ENCODE data around the gene NRG2. TPM values are rescaled to one million over a fixed set of nuclear protein-coding genes. Genes with fewer than 3 reads are reported as not detected.

NRG2 gene
- total and polyA plus RNA-seq, 2 of the 4 experiments (the other 2 are of a cell fraction) = 0.18 TPM; not detected in 1

DNA sequence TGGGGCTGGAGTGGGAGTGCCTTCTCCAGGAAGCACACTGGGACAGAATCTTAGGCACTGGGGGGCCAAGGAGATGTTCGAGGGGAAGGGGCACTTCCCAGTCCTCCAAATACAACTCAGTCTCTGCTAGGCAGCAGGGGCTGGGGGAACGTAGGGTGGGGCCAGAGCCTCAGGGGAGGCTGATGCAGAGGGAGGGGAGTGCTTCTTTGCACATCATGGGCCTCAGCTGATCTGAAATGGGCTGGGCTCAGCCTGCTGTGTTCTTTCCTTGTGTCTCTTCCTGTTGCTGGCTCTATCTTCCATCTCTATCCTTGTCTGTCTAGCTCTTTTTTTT is 231.9 kb downstream of the NRG2 start:
- DNase-seq = no peak
- no peak overlapping the region for H2BK15ac ChIP-seq (ENCODE audit: low read depth, low read length)
- no CpG with 5 or more reads among the region's 2 CpGs for WGBS, 2 experiments (ENCODE audit: extremely low coverage in 2 of 2, insufficient read length in 1 of 2)
- H3K9me1 ChIP-seq (ENCODE audit: insufficient read depth, low read length) = no peaks in the 10 kb centered on the region
- no peak overlapping the region for H2BK120ac ChIP-seq (ENCODE audit: low read depth, low read length)
- no peak overlapping the region for H3K56ac ChIP-seq (ENCODE audit: extremely low read depth, insufficient read depth, low read length)
- no peak overlapping the region for H4K91ac ChIP-seq (ENCODE audit: insufficient read depth, low read depth, low read length)
- H2AFZ ChIP-seq (replicated peaks; ENCODE audit: low read length, poor library complexity) = no peak overlapping the region
- H3K27ac ChIP-seq (ENCODE audit: insufficient read depth, low read length) = no peak overlapping the region
- peaks cover 43% of the 10 kb centered on the region for H3K27me3 ChIP-seq (ENCODE audit: control insufficient read depth, insufficient read depth, low read length)
- no peak overlapping the region for H4K5ac ChIP-seq (ENCODE audit: low read depth, low read length)
- H3K9me3 ChIP-seq (ENCODE audit: control insufficient read depth, insufficient read depth, low read length) = no peaks in the 10 kb centered on the region
- H3K23ac ChIP-seq (ENCODE audit: low read depth, low read length) = no peak overlapping the region
- ChIA-PET POLR2A (ENCODE audit: unreplicated experiment) (no interaction called here), CTCF (no interaction called here)
- H2BK20ac ChIP-seq (ENCODE audit: low read depth, low read length) = no peak overlapping the region
- H4K8ac ChIP-seq (ENCODE audit: low read depth in 2 of 2, low read length in 2 of 2) = no peak overlapping the region
- no peaks in the 10 kb centered on the region for H3K79me1 ChIP-seq (ENCODE audit: low read depth in 1 of 2, low read length in 2 of 2)
- no peak overlapping the region for H2BK5ac ChIP-seq (ENCODE audit: low read depth, low read length, poor library complexity, severe bottlenecking)
- H3K4me1 ChIP-seq (ENCODE audit: control insufficient read depth, insufficient read depth, low read length) = no peaks in the 10 kb centered on the region
- dilution Hi-C loops (cut with HindIII; ENCODE audit: low sequenced_read_pairs, unreplicated experiment) = no loop called here
- H3K36me3 ChIP-seq (ENCODE audit: control insufficient read depth, insufficient read depth, low read length) = no peaks in the 10 kb centered on the region
- H4K20me1 ChIP-seq (ENCODE audit: insufficient read depth, low read length) = no peaks in the 10 kb centered on the region
- H3K4me3 ChIP-seq (ENCODE audit: insufficient read depth, low read depth, low read length) = no peak overlapping the region
- H3K4ac ChIP-seq (ENCODE audit: low read depth, low read length) = no peak overlapping the region
- no peak overlapping the region for H3K4me2 ChIP-seq (ENCODE audit: low read depth, low read length)
- intact Hi-C loops (cut with micrococcal nuclease) = no loop called here
- ATAC-seq (ENCODE audit: low read depth) = no peak
- H2AK5ac ChIP-seq (ENCODE audit: low read depth, low read length) = no peak overlapping the region
- H3K9ac ChIP-seq (ENCODE audit: low read depth, low read length) = no peak overlapping the region
- no peak overlapping the region for H3K18ac ChIP-seq (ENCODE audit: low read depth, low read length)
- no peak for TF ChIP-seq POLR2A (IDR thresholded peaks at IDR 0.05; ENCODE audit: low read depth, low read length)
- no peak for TF ChIP-seq MXI1 (IDR thresholded peaks at IDR 0.05; ENCODE audit: borderline replicate concordance, low read depth, low read length)
- no peak for TF ChIP-seq CTCF (conservative IDR thresholded peaks at IDR 0.05; ENCODE audit: low read depth, low read length)
- no peak for TF ChIP-seq USF2 (IDR thresholded peaks at IDR 0.05; ENCODE audit: low read depth, low read length)
- no peak for TF ChIP-seq MAZ (IDR thresholded peaks at IDR 0.05; ENCODE audit: borderline replicate concordance, low read depth, low read length)
- no peak for TF ChIP-seq FOS (IDR thresholded peaks at IDR 0.05; ENCODE audit: low read depth, low read length)
- TF ChIP-seq, protein P1, sequence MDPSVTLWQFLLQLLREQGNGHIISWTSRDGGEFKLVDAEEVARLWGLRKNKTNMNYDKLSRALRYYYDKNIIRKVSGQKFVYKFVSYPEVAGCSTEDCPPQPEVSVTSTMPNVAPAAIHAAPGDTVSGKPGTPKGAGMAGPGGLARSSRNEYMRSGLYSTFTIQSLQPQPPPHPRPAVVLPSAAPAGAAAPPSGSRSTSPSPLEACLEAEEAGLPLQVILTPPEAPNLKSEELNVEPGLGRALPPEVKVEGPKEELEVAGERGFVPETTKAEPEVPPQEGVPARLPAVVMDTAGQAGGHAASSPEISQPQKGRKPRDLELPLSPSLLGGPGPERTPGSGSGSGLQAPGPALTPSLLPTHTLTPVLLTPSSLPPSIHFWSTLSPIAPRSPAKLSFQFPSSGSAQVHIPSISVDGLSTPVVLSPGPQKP (IDR thresholded peaks at IDR 0.05; ENCODE audit: borderline replicate concordance, low read depth, low read length) = no peak
- BruUV-seq (replicated peaks) = no TSS peak
- in situ Hi-C loops (cut with MboI; ENCODE audit: low sequenced_read_pairs) = no loop called here
- no peak overlapping the region for H3K14ac ChIP-seq (replicated peaks; ENCODE audit: low read depth, low read length)
- H2AK9ac ChIP-seq (replicated peaks; ENCODE audit: low read depth, low read length, poor library complexity) = no peak overlapping the region

Data from IMR-90 (cell line).